MM.1S (cell line): ENCODE measurements around the gene ACOD1.

Experiments
- EZH2 ChIP-seq: fragments of 300-600 bp; sonication (generic); optimal IDR thresholded peaks from 2 replicates; pipeline ENCODE3; 2017; ENCODE audit warnings: low read depth, mild to moderate bottlenecking, antibody characterized with exemption, low read length, mixed read lengths
- EZH2phosphoT487 ChIP-seq: fragments of 300-600 bp; sonication (generic); IDR thresholded peaks from 2 replicates; pipeline ENCODE4 v1.6.1; 2018; ENCODE audit warnings: antibody characterized with exemption, low read length
- TF ChIP-seq, protein P1 (sequence below): fragments of 300-600 bp; sonication (generic); IDR thresholded peaks from 2 replicates; pipeline ENCODE4 v1.5.1; 2016; ENCODE audit warnings: antibody characterized with exemption, low read length, mixed read lengths

DNA sequence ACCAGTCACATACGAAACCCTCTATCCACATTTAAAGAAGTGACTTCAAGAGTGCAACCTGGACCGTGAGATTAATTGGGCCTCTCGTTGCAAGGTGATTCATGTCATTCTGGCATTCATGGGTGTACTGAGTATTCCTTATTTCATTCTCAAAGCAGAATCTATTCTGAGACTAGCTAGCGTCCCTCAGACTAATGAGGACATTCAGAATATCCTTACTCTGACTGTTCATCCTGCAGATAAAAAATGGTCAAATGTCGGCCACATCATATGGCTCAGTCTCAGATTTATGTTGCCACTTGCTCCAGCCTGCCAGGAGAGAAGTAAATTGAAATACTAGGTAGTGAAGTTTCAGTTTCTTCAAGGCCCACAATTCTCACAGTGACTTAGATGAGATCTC lies 7.3 kb downstream of the ACOD1 start:
- TF ChIP-seq EZH2phosphoT487 (no peak), EZH2 (no peak)
- TF ChIP-seq, protein P1, sequence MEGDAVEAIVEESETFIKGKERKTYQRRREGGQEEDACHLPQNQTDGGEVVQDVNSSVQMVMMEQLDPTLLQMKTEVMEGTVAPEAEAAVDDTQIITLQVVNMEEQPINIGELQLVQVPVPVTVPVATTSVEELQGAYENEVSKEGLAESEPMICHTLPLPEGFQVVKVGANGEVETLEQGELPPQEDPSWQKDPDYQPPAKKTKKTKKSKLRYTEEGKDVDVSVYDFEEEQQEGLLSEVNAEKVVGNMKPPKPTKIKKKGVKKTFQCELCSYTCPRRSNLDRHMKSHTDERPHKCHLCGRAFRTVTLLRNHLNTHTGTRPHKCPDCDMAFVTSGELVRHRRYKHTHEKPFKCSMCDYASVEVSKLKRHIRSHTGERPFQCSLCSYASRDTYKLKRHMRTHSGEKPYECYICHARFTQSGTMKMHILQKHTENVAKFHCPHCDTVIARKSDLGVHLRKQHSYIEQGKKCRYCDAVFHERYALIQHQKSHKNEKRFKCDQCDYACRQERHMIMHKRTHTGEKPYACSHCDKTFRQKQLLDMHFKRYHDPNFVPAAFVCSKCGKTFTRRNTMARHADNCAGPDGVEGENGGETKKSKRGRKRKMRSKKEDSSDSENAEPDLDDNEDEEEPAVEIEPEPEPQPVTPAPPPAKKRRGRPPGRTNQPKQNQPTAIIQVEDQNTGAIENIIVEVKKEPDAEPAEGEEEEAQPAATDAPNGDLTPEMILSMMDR = no peak
